ENCODE measurements around the gene RAB25. TPM values are rescaled to one million over a fixed set of nuclear protein-coding genes. Genes with fewer than 3 reads are reported as not detected.
"Not testable (repeated sequence)": the region's sequence is repeated elsewhere in the genome, so short reads cannot be mapped to it uniquely, and the experiment has no call there.

The RAB25 gene
- total RNA-seq, 1 donor from 2014 or later, result not detected

- no peaks in the 10 kb centered on the region for H3K27me3 ChIP-seq (ENCODE audit: low read depth)
- intact Hi-C loops (cut with micrococcal nuclease), result no loop called here
- H3K4me3 ChIP-seq, result no peak overlapping the region
- TF ChIP-seq CTCF (IDR thresholded peaks at IDR 0.05; ENCODE audit: borderline replicate concordance), result no peak
- no peaks in the 10 kb centered on the region for H3K36me3 ChIP-seq
- peaks cover 7% of the 10 kb centered on the region for H3K4me1 ChIP-seq
- no peak for DNase-seq
- H3K27ac ChIP-seq (replicated peaks), result no peak overlapping the region
- H3K9me3 ChIP-seq (replicated peaks), result no peaks in the 10 kb centered on the region
Observed at GRCh38 chr1:156067262-156067661, 6.3 kb downstream of the RAB25 start.

- Histone ChIP-seq H3K4me1 (peaks cover 11% of the 10 kb centered on the region), H3K9me3 (replicated peaks) (no peaks in the 10 kb centered on the region), H3K27ac (replicated peaks) (no peak overlapping the region), H3K36me3 (no peaks in the 10 kb centered on the region), H3K4me3 (no peak overlapping the region), H3K27me3 (ENCODE audit: low read depth) (no peaks in the 10 kb centered on the region)
- TF ChIP-seq CTCF (IDR thresholded peaks at IDR 0.05; ENCODE audit: borderline replicate concordance), result no peak
- DNase-seq, result no peak
- intact Hi-C loops (cut with micrococcal nuclease), result no loop called here
Observed at GRCh38 chr1:156069490-156070455, 8.8 kb downstream of the RAB25 start.

GRCh38 chr1:156070548-156070947 is 9.6 kb downstream of the RAB25 start:
- H3K4me3 ChIP-seq, result no peak overlapping the region
- H3K36me3 ChIP-seq, result no peaks in the 10 kb centered on the region
- DNase-seq, result no peak
- intact Hi-C loops (cut with micrococcal nuclease), result no loop called here
- H3K27ac ChIP-seq (replicated peaks), result no peak overlapping the region
- H3K9me3 ChIP-seq (replicated peaks), result no peaks in the 10 kb centered on the region
- no peaks in the 10 kb centered on the region for H3K27me3 ChIP-seq (ENCODE audit: low read depth)
- no peak for TF ChIP-seq CTCF (IDR thresholded peaks at IDR 0.05; ENCODE audit: borderline replicate concordance)
- peaks cover 19% of the 10 kb centered on the region for H3K4me1 ChIP-seq

- intact Hi-C loops (cut with micrococcal nuclease); H3K36me3 ChIP-seq; H3K4me3 ChIP-seq; H3K9me3 ChIP-seq (replicated peaks); H3K27me3 ChIP-seq (ENCODE audit: low read depth); H3K27ac ChIP-seq (replicated peaks); DNase-seq: not testable (repeated sequence)
- peaks cover 27% of the 10 kb centered on the region for H3K4me1 ChIP-seq
Observed at GRCh38 chr1:156071332-156071816, 10.4 kb downstream of the RAB25 start.

- Histone ChIP-seq H3K4me3 (no peak overlapping the region), H3K4me1 (peaks cover 33% of the 10 kb centered on the region), H3K27me3 (ENCODE audit: low read depth) (no peaks in the 10 kb centered on the region), H3K9me3 (replicated peaks) (no peaks in the 10 kb centered on the region), H3K36me3 (no peaks in the 10 kb centered on the region), H3K27ac (replicated peaks) (no peak overlapping the region)
- no peak for DNase-seq
- intact Hi-C loops (cut with micrococcal nuclease), result no loop called here
- no peak for TF ChIP-seq CTCF (IDR thresholded peaks at IDR 0.05; ENCODE audit: borderline replicate concordance)
Observed at GRCh38 chr1:156072251-156072650, 11.3 kb downstream of the RAB25 start.

GRCh38 chr1:156073110-156073687 is 12.2 kb downstream of the RAB25 start:
- no peak for DNase-seq
- Histone ChIP-seq H3K4me3 (no peak overlapping the region), H3K9me3 (replicated peaks) (no peaks in the 10 kb centered on the region), H3K27ac (replicated peaks) (no peak overlapping the region), H3K27me3 (ENCODE audit: low read depth) (no peaks in the 10 kb centered on the region), H3K36me3 (no peaks in the 10 kb centered on the region), H3K4me1 (peaks cover 33% of the 10 kb centered on the region)
- no peak for TF ChIP-seq CTCF (IDR thresholded peaks at IDR 0.05; ENCODE audit: borderline replicate concordance)
- intact Hi-C loops (cut with micrococcal nuclease), result no loop called here
